VCaP (cell line): ENCODE measurements around the gene MGRN1.

ENCODE experiments used
- H3K27ac ChIP-seq: fragments of 450-650 bp; 2 replicates; pipeline ENCODE4 v1.5.1; 2017
- TF ChIP-seq, protein P1 (sequence below): fragments of 450-650 bp; conservative IDR thresholded peaks from 2 replicates; pipeline ENCODE4 v1.5.1; 2017; ENCODE audit warnings: mild to moderate bottlenecking, moderate library complexity

Gene MGRN1

DNA sequence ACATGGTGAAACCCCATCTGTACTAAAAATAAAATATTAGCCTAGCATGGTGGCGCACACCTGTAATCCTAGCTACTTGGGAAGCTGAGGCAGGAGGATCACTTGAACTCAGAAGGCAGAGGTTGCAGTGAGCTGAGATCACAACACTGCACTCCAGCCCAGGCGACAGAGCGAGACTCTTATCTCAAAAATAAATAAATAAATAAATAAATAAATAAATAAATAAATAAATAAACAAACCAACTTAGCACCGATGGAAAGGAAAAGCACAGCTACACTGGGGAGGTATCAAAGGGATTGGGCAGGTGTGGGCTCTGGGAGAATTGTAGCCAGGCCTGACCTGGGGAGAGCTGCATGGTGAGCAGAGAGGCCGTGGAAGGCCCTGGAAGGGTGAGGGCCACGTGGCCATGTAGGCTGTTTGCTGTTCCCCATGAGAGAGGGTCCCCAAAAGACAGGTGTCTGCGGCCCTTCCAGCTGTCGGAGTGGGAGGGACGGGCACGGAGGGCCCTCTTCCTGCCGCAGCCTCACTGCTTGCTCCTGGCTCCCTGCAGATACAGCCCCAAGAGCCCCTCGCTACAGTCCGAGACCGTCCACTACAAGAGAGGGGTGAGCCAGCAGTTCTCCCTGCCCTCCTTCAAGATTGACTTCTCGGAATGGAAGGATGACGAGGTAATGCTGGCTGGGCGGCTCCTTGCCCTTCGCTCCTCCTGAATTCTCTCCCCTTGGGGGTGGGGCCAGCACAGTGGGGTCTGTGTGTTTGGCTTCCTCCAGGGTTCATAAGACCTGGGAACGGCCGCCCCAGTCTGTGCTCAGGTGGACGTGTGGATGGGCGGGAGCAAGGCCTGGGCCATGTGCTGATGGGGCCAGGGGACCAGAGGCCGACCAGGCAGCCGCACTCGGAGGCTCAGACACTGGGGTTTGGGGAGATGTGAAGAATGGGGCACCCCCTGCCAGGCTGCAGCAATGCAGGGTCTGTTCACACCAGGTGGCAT, 32.4 kb downstream of the MGRN1 start:
- TF ChIP-seq, protein P1, sequence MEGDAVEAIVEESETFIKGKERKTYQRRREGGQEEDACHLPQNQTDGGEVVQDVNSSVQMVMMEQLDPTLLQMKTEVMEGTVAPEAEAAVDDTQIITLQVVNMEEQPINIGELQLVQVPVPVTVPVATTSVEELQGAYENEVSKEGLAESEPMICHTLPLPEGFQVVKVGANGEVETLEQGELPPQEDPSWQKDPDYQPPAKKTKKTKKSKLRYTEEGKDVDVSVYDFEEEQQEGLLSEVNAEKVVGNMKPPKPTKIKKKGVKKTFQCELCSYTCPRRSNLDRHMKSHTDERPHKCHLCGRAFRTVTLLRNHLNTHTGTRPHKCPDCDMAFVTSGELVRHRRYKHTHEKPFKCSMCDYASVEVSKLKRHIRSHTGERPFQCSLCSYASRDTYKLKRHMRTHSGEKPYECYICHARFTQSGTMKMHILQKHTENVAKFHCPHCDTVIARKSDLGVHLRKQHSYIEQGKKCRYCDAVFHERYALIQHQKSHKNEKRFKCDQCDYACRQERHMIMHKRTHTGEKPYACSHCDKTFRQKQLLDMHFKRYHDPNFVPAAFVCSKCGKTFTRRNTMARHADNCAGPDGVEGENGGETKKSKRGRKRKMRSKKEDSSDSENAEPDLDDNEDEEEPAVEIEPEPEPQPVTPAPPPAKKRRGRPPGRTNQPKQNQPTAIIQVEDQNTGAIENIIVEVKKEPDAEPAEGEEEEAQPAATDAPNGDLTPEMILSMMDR, result no peak
- H3K27ac ChIP-seq, result no peak overlapping the region

DNA sequence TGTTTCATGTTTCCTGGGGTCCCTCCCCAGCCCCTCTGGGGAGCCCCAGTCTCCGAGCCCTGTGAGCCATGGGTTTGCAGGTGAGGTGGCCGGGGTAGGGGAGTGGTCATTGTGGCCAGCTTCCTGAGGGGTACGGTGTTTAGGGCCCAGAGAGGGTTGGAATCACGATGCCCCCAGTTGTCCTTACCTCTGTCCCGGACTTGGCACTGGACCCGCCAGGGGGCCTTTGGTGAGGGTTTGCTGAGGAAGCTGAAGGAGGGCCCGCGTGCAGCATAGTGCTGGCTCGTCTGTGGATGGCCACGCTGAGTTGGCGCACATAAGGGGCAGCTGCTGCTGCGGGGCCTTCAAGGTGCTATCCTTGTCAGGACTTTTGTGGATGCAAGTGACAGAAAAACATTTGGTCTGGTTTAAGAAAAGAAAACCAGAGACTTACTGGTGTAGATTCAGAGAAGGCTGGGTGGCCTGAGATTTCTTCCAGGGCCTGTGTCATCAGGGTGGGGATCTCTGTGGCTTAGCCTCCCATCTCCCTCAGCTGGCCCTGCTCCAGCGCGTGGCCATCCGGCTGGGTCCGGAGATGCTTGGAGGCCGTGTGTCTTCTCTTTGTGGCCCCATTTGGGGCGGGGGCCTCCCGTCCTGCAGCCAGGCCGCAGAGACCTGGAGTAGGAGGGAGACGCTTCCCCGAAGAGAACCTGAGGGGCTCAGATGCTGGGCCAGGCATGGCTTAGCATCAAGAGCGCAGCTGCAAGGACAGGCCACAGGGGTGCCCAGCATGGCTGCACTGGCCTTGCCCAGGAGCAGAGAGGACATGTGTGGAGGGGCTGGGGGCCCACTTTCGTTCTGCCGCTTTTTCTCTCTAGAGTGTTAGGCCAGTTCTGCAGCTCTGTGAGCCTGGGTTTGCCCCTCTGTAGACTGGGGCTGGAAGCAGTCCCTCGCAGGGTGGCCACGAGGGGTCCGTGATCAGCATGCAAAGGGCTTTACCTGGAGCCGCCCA, 35.0 kb downstream of the MGRN1 start:
- H3K27ac ChIP-seq, result no peak overlapping the region
- TF ChIP-seq, protein P1, result no peak

GRCh38 chr16:4660454-4661007, 35.9 kb downstream of the MGRN1 start:
- TF ChIP-seq, protein P1, result no peak
- no peak overlapping the region for H3K27ac ChIP-seq

DNA sequence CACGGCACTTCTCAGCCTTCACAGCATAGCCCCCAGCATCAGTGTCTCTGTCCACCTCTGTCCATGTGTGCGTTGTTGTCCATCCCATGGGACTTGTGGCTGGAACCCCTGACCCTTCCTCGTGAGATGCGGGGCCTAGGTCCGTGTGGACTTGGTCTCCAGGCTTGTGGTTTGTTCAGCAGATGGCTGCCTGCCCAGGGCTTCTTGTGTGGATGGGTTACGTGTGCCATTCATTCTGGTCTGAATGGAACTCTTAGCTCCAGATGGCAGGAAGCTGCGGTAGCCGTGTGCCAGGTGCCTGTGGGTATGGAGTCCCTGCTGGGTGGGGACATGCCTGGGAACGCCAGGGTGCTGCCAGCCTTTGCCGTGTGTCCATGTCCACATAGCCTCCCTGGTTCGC, 37.0 kb downstream of the MGRN1 start:
- H3K27ac ChIP-seq, result no peak overlapping the region
- TF ChIP-seq, protein P1, result no peak

GRCh38 chr16:4663465-4663776, 38.8 kb downstream of the MGRN1 start:
- no peak overlapping the region for H3K27ac ChIP-seq
- TF ChIP-seq, protein P1, result no peak

DNA sequence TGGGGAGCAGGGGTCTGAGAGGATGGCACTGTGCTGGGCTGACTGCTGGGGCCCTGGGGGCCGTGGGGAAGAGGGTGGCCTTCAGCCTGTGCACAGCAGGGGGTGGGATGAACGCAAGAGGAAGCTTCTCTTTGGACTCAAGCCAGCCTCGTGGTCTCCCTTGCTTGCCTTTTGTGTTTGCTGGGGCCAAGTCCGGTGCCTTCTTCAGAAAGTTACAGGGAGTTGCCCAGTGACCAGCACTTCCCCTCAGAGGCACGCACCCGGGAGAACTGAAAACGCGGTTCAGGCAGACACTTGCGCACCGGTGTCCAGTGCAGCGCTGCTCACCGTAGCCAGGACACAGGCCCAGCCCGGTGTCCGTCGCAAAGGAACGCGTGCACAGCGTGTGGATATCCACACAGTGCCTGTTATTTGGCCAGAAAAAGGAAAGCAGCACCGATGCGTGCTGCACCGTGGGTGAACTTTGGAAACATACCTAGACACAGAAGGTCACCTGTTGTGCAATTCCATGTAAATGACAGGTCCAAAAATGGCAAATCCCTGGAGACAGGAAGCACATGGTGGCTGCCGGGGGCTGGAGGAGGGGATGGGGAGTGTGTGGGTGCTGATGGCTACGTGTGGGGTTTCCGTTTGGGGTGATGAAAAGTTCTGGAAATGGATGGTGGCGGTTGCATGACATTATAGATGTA, 39.3 kb downstream of the MGRN1 start:
- H3K27ac ChIP-seq, result no peak overlapping the region
- TF ChIP-seq, protein P1, result no peak
